Pancreas (tissue), 10 donors: ENCODE results near the gene ZNF358. TPM values are rescaled to one million over a fixed set of nuclear protein-coding genes. Genes with fewer than 3 reads are reported as not detected.
"Not testable (repeated sequence)": the region's sequence is repeated elsewhere in the genome, so short reads cannot be mapped to it uniquely, and the experiment has no call there.

ENCODE experiments used
- ATAC-seq, 4 donors: fragments of 200-7000 bp; cut with Tn5 transposase; one replicate each; pipeline versions ENCODE4 v1.8.0 to v1.9.1; 2020; ENCODE audit warnings: mild to moderate bottlenecking in 4 of 4, moderate library complexity in 4 of 4
- DNase-seq, 6 donors: peaks; one replicate each; pipeline ENCODE4 v3.0.0-alpha.2; 2020
- FAIRE-seq: peaks from 2 replicates; lab custom pipeline; 2012; peaks lifted over from hg19 to GRCh38; lab: Jason Lieb, UNC
- H3K27ac ChIP-seq, 4 donors: fragments of 200-600 bp; sonication (generic); 1 replicate in 3 of 4; 2 replicates in 1 of 4; pipeline versions ENCODE4 v1.5.0 to v1.8.0; 2020
- H3K27me3 ChIP-seq, 4 donors: fragments of 200-600 bp; one replicate each; pipeline ENCODE4 v1.8.0; 2021
- H3K36me3 ChIP-seq, 3 donors: fragments of 200-600 bp; sonication (generic) in 1 of 3; one replicate each; pipeline versions ENCODE4 v1.5.0 to v1.8.0; 2020 to 2021
- H3K4me1 ChIP-seq, 3 donors: fragments of 200-600 bp; one replicate each; pipeline ENCODE4 v1.8.0; 2021
- H3K4me3 ChIP-seq, 4 donors: fragments of 200-600 bp; sonication (generic) in 2 of 4; one replicate each; pipeline versions ENCODE4 v1.5.0 to v1.8.0; 2020 to 2021
- H3K9me3 ChIP-seq, 4 donors: fragments of 200-600 bp; one replicate each; pipeline ENCODE4 v1.8.0; 2021
- CTCF ChIP-seq, 4 donors: fragments of 200-600 bp; sonication (generic) in 3 of 4; IDR thresholded peaks; one replicate each; pipeline versions ENCODE4 v1.5.0 to v1.8.0; 2021; ENCODE audit warnings: antibody characterized with exemption in 4 of 4
- WGBS, 2 donors: extraction: QIAGEN DNeasy Blood & Tissue Kit; methylation state at CpG; one replicate each; pipeline ENCODE4 v1.1.7; 2013; 5-methylcytosine and 5-hydroxymethylcytosine counted together
- intact Hi-C, 3 donors: fragments of 100-400 bp; cut with DNase I; formaldehyde crosslinking; loops; one replicate each; pipeline versions ENCODE4 v1.11.1 to v1.14.2; 2022
- polyA plus RNA-seq, 2 donors: library from polyadenylated mRNA; stranded (reverse); fragments of 200-250 nt; gene quantifications; one replicate each; pipeline ENCODE4 v1.2.3, GENCODE V29; 2013
- total RNA-seq, 6 donors: library from RNA; stranded (reverse); fragmentation: NEBNext Ultra II Directional in 4 of 6; extraction: Animal tissue kit (Norgen Biotek cat#: 25700) in 4 of 6; gene quantifications; one replicate each; pipeline versions ENCODE4 v1.2.1 to v1.2.4, GENCODE V29; 2021 to 2023
- donor health status: healthy with polysubstance abuse.
- donor health status: DM: no; HTN: no; CAD: no; lungs with moderate emphysema.
- donor health status: DM: no; HTN: no; CAD: no.
- donor health status: control.
- donor health status: control.
- donor health status: Bipolar disorder and iron deficiency.
- donor health status: DM: yes; HTN: yes; CAD: no.
- donor health status: DM: no; HTN: no; CAD: no.
- donor health status: DM: no; HTN: no; CAD: no.
- donor health status: DM: yes; HTN: yes; CAD: no.

Gene ZNF358
- total and polyA plus RNA-seq, 8 donors = 22.6 to 68.8 (median 24.2) TPM

GRCh38 chr19:7533925-7534480 lies 18.1 kb downstream of the ZNF358 start:
- peaks cover 0 to 5% (median 0%) of the 10 kb centered on the region in 3 donors for H3K4me1 ChIP-seq
- TF ChIP-seq CTCF (IDR thresholded peaks at IDR 0.05) = no peak
- H3K4me3 ChIP-seq = peak overlapping the region; percentile 80 to 95 (median 88)
- 1% methylated on average over 41 of the region's 41 CpGs for WGBS, 2 donors
- peak overlapping the region; percentile 59 to 87 (median 80) for H3K27ac ChIP-seq
- no peaks in the 10 kb centered on the region for H3K9me3 ChIP-seq
- FAIRE-seq (no peak), DNase-seq (peak; percentile 86 to 94 (median 88)), ATAC-seq (peak; percentile 77 to 82 (median 80))
- intact Hi-C loops = no loop called here
- no peaks in the 10 kb centered on the region for H3K36me3 ChIP-seq
- no peaks in the 10 kb centered on the region for H3K27me3 ChIP-seq

GRCh38 chr19:7534531-7535046 lies 18.7 kb downstream of the ZNF358 start:
- H3K4me3 ChIP-seq = peak overlapping the region; percentile 80 to 95 (median 88)
- H3K27ac ChIP-seq = peak overlapping the region; percentile 59 to 87 (median 80)
- DNase-seq (peak in 4 of 6 donors; percentile 40 to 63 (median 58)), FAIRE-seq (no peak), ATAC-seq (peak; percentile 42 to 59 (median 55))
- H3K27me3 ChIP-seq = no peaks in the 10 kb centered on the region
- H3K4me1 ChIP-seq = peaks cover 0 to 5% (median 0%) of the 10 kb centered on the region in 3 donors
- H3K36me3 ChIP-seq = no peaks in the 10 kb centered on the region
- 0% methylated on average over 27 of the region's 27 CpGs for WGBS, 2 donors
- H3K9me3 ChIP-seq = no peaks in the 10 kb centered on the region
- TF ChIP-seq CTCF (IDR thresholded peaks at IDR 0.05) = no peak
- intact Hi-C loops = no loop called here

GRCh38 chr19:7535047-7535997 lies 19.4 kb downstream of the ZNF358 start, which contains the start of gene PNPLA6:
Gene PNPLA6, plus strand, starts transcription at chr19:7535717. Its CDS starts 72 bp downstream, at chr19:7535789.
- H3K27me3 ChIP-seq = no peaks in the 10 kb centered on the region
- no peaks in the 10 kb centered on the region for H3K9me3 ChIP-seq
- peak within 1 kb of the TSS; percentile 59 to 87 (median 80) for H3K27ac ChIP-seq
- H3K4me3 ChIP-seq = peak within 1 kb of the TSS; percentile 80 to 95 (median 88)
- peaks cover 0 to 4% (median 0%) of the 10 kb centered on the region in 3 donors for H3K36me3 ChIP-seq
- intact Hi-C loops = no loop called here
- ATAC-seq = peak; percentile 86 to 92 (median 87)
- DNase-seq = peak; percentile 95 to 98 (median 96)
- no peak for TF ChIP-seq CTCF (IDR thresholded peaks at IDR 0.05)
- FAIRE-seq = no peak
- peaks cover 0 to 5% (median 0%) of the 10 kb centered on the region in 3 donors for H3K4me1 ChIP-seq
- WGBS, 2 donors = 0% methylated on average over 69 to 76 of the region's 76 CpGs

GRCh38 chr19:7535998-7536695 lies 20.2 kb downstream of the ZNF358 start:
- peaks cover 0 to 5% (median 0%) of the 10 kb centered on the region in 3 donors for H3K4me1 ChIP-seq
- H3K36me3 ChIP-seq = peaks cover 0 to 12% (median 0%) of the 10 kb centered on the region in 3 donors
- H3K27ac ChIP-seq = peak overlapping the region in 1 of 4 donors; percentile 87
- intact Hi-C loops = no loop called here
- ATAC-seq = no peak
- 19 to 23% methylated on average over 30 of the region's 30 CpGs for WGBS, 2 donors
- peak overlapping the region; percentile 80 to 95 (median 88) for H3K4me3 ChIP-seq
- H3K27me3 ChIP-seq = no peaks in the 10 kb centered on the region
- no peaks in the 10 kb centered on the region for H3K9me3 ChIP-seq
- FAIRE-seq = no peak
- TF ChIP-seq CTCF (IDR thresholded peaks at IDR 0.05) = no peak
- peak in 1 of 6 donors; percentile 52 for DNase-seq

GRCh38 chr19:7538990-7539389 lies 23.1 kb downstream of the ZNF358 start:
- DNase-seq, H3K4me3 ChIP-seq, intact Hi-C loops, ATAC-seq, H3K4me1 ChIP-seq, H3K27ac ChIP-seq, H3K27me3 ChIP-seq, FAIRE-seq, H3K9me3 ChIP-seq: not testable (repeated sequence)
- WGBS, 2 donors = 97 to 98% methylated on average over 5 of the region's 5 CpGs
- peaks cover 0 to 17% (median 5%) of the 10 kb centered on the region in 3 donors for H3K36me3 ChIP-seq
